PC-9 (cell line): ENCODE measurements around the gene MT1B.
"Not testable (repeated sequence)": the region's sequence is repeated elsewhere in the genome, so short reads cannot be mapped to it uniquely, and the experiment has no call there.

ENCODE experiments used
- EZH2 ChIP-seq: fragments of 200-600 bp; sonication (generic); IDR thresholded peaks from 2 replicates; pipeline ENCODE4 v1.8.0; 2017; ENCODE audit warnings: antibody characterized with exemption, low read depth
- TF ChIP-seq, protein P1 (sequence below): fragments of 200-600 bp; sonication (generic); conservative IDR thresholded peaks from 2 replicates; pipeline ENCODE4 v1.6.1; 2017; ENCODE audit warnings: mixed run types, antibody characterized with exemption, mild to moderate bottlenecking, moderate library complexity

DNA sequence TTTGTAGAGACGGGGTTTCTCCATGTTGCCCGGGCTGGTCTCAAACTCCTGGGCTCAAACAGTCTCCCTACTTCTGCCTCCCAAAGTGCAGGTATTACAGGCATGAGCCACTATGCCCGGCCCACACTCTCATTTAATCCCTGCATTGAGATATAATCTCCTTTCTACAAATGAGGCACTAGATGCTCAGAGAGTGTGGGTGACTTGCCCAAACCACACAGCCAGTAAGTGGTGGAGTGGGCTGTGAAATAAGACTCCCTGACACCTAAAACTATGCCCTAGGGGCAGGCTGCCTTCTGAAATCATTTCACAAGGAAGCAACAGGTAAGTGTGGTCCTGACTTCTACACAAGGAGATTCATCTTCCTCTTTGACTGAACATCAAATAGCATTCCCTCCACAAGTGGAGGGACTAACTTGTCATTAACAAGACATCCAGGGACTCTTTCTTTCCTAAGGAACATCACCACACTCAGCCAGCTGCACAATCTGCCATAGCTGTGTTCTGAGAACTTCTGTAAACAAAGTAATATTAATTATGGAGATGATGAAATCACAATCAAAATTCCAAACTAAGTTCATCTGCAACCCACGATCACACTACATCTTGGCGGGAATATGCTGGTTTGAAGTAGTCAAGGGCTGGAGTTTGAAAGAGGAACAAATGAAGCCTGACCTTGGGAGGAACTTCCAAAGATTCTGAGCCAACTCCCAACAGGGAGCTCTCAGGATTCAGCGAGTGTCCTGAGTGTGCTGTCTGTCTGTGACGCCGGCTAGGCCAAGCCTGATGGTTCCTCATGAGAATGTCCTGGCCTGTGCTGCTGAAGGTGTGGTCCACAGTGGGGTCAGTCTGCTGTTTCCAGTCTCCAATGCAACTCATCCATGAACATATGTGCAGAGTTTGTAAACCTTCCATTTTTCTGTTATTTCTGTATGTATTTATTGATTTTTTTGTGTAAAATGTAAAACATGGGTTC lies 13.9 kb downstream of the MT1B start:
- TF ChIP-seq, protein P1, sequence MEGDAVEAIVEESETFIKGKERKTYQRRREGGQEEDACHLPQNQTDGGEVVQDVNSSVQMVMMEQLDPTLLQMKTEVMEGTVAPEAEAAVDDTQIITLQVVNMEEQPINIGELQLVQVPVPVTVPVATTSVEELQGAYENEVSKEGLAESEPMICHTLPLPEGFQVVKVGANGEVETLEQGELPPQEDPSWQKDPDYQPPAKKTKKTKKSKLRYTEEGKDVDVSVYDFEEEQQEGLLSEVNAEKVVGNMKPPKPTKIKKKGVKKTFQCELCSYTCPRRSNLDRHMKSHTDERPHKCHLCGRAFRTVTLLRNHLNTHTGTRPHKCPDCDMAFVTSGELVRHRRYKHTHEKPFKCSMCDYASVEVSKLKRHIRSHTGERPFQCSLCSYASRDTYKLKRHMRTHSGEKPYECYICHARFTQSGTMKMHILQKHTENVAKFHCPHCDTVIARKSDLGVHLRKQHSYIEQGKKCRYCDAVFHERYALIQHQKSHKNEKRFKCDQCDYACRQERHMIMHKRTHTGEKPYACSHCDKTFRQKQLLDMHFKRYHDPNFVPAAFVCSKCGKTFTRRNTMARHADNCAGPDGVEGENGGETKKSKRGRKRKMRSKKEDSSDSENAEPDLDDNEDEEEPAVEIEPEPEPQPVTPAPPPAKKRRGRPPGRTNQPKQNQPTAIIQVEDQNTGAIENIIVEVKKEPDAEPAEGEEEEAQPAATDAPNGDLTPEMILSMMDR: not testable (repeated sequence)
- not testable (repeated sequence) for TF ChIP-seq EZH2
